DMS79 treated with DMSO at 0.1 percent for 48 hours (cell line): Measurements from ENCODE around the gene ATP9B.

Experiments
- DNase-seq: peaks from one replicate; lab custom pipeline; 2025; lab: John Stamatoyannopoulos, UW

ATP9B gene

GRCh38 chr18:79396431-79397246 is 327.4 kb downstream of the ATP9B start:
- DNase-seq: no peak

- DNase-seq: no peak
Observed at GRCh38 chr18:79397247-79397829, 328.1 kb downstream of the ATP9B start.

- no peak for DNase-seq
Observed at GRCh38 chr18:79397830-79398761, 328.9 kb downstream of the ATP9B start.

- no peak for DNase-seq
Observed at GRCh38 chr18:79399275-79400081, 330.3 kb downstream of the ATP9B start.

GRCh38 chr18:79400091-79400590 is 330.9 kb downstream of the ATP9B start:
- DNase-seq: no peak

- no peak for DNase-seq
Observed at GRCh38 chr18:79400591-79401381, 331.6 kb downstream of the ATP9B start.

- DNase-seq: no peak
Observed at GRCh38 chr18:79401494-79402208, 332.5 kb downstream of the ATP9B start.

GRCh38 chr18:79402209-79402576 is 333.0 kb downstream of the ATP9B start:
- DNase-seq: no peak

GRCh38 chr18:79402977-79403722 is 334.0 kb downstream of the ATP9B start:
- no peak for DNase-seq

GRCh38 chr18:79403723-79404566 is 334.8 kb downstream of the ATP9B start:
- no peak for DNase-seq

GRCh38 chr18:79404567-79404910 is 335.3 kb downstream of the ATP9B start:
- DNase-seq: no peak

- no peak for DNase-seq
Observed at GRCh38 chr18:79405019-79405780, 336.0 kb downstream of the ATP9B start.

- no peak for DNase-seq
Observed at GRCh38 chr18:79405781-79406575, 336.8 kb downstream of the ATP9B start.

GRCh38 chr18:79406708-79407107 is 337.5 kb downstream of the ATP9B start:
- DNase-seq: no peak

GRCh38 chr18:79409313-79409712 is 340.1 kb downstream of the ATP9B start:
- DNase-seq: no peak

- DNase-seq: no peak
Observed at GRCh38 chr18:79410171-79410641, 341.0 kb downstream of the ATP9B start.
